Right atrium auricular region (tissue), 2 donors: ENCODE measurements around the gene ZBTB7C. TPM values are rescaled to one million over a fixed set of nuclear protein-coding genes. Genes with fewer than 3 reads are reported as not detected.

Source experiments
- DNase-seq: peaks from one replicate; pipeline ENCODE4 v3.0.0-alpha.2; 2019; ENCODE audit warnings: low spot score
- H3K27ac ChIP-seq, 2 donors: fragments of 200-600 bp; sonication (generic); 1 replicate in 1 of 2; 2 replicates in 1 of 2; pipeline ENCODE4 v1.5.1; 2016 to 2019
- H3K27me3 ChIP-seq, 2 donors: fragments of 200-600 bp; sonication (generic); one replicate each; pipeline versions ENCODE4 v1.5.1 to v1.6.0; 2017 to 2019
- H3K36me3 ChIP-seq: fragments of 200-600 bp; sonication (generic); one replicate; pipeline ENCODE4 v1.5.1; 2016
- H3K4me1 ChIP-seq, 2 donors: fragments of 200-600 bp; sonication (generic); one replicate each; pipeline versions ENCODE4 v1.5.1 to v1.6.0; 2017 to 2019
- H3K4me3 ChIP-seq, 2 donors: fragments of 200-600 bp; sonication (generic); 1 replicate in 1 of 2; 2 replicates in 1 of 2; pipeline ENCODE4 v1.5.1; 2017 to 2019; ENCODE audit warnings: mild to moderate bottlenecking in 1 of 2, moderate library complexity in 1 of 2
- H3K9me3 ChIP-seq, 2 donors: fragments of 200-600 bp; sonication (generic); one replicate each; pipeline ENCODE4 v1.5.1; 2019
- total RNA-seq, 2 donors: library from RNA; depleted of rRNA; stranded (reverse); fragments of >200 nt; gene quantifications; one replicate each; pipeline ENCODE4 v1.1.0, GENCODE V29; 2016
- TF ChIP-seq, protein P1 (sequence below), 2 donors: fragments of 200-600 bp; sonication (generic); IDR thresholded peaks; one replicate each; pipeline ENCODE4 v1.5.1; 2019; ENCODE audit warnings: antibody characterized with exemption in 2 of 2

Gene ZBTB7C
- total RNA-seq, 2 donors from 2014 or later = 1.8 to 7.7 TPM

DNA sequence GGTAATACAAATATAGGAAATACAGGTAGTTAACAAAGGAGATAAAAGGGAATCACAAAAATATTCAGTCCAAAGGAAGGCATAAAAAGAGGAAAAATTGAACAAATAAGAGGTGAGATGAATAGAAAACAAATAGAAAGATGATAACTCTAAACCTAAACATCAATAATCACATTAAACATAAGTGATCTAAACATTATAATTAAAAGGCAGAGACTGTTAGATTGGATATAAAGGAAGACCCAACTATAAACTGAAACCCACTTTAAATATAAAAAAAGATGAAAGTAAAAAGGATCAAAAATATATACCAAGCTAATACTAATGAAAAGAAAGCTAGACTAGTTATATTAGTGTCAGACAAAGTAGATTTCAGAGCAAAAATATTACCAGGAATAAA is 152.3 kb downstream of the ZBTB7C start:
- Histone ChIP-seq H3K9me3 (peaks cover 6 to 15% of the 10 kb centered on the region in 2 donors), H3K27ac (no peak overlapping the region)

DNA sequence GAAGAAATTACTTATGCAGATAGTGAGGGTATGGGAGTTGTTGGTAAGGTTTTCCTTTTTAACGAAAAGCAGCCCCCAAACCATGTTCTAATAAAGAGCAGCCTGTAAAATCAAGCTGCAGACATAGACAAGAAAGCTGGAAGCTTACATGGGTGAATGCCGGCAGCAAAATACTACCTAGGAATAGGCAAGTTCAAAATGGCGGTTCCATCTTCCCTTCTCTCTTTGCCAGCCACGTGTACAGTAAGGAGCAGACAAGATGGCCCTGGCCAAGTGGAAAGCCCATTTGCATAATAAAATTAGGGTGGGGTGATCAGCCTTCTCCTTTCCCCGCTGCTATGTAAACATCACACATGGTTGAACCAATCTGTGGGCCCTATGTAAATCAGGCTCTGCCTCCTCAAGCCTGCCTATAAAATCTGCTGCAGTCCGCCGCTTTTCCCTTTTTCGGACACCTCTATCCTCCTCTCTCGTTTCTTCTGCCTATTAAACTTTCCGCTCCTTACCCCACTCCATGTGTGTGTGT is 155.0 kb downstream of the ZBTB7C start:
- TF ChIP-seq, protein P1, sequence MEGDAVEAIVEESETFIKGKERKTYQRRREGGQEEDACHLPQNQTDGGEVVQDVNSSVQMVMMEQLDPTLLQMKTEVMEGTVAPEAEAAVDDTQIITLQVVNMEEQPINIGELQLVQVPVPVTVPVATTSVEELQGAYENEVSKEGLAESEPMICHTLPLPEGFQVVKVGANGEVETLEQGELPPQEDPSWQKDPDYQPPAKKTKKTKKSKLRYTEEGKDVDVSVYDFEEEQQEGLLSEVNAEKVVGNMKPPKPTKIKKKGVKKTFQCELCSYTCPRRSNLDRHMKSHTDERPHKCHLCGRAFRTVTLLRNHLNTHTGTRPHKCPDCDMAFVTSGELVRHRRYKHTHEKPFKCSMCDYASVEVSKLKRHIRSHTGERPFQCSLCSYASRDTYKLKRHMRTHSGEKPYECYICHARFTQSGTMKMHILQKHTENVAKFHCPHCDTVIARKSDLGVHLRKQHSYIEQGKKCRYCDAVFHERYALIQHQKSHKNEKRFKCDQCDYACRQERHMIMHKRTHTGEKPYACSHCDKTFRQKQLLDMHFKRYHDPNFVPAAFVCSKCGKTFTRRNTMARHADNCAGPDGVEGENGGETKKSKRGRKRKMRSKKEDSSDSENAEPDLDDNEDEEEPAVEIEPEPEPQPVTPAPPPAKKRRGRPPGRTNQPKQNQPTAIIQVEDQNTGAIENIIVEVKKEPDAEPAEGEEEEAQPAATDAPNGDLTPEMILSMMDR (IDR thresholded peaks at IDR 0.05) = no peak
- Histone ChIP-seq H3K9me3 (peaks cover 6 to 15% of the 10 kb centered on the region in 2 donors), H3K4me3 (no peak overlapping the region), H3K27me3 (no peaks in the 10 kb centered on the region), H3K4me1 (no peaks in the 10 kb centered on the region), H3K36me3 (no peaks in the 10 kb centered on the region), H3K27ac (no peak overlapping the region)
- DNase-seq = no peak

More for the DNA sequence above, 152.3 kb downstream of the ZBTB7C start:
- Histone ChIP-seq H3K4me1 (no peaks in the 10 kb centered on the region), H3K27me3 (no peaks in the 10 kb centered on the region), H3K36me3 (no peaks in the 10 kb centered on the region), H3K4me3 (no peak overlapping the region)
- TF ChIP-seq, protein P1 (IDR thresholded peaks at IDR 0.05) = no peak
- DNase-seq = no peak

DNA sequence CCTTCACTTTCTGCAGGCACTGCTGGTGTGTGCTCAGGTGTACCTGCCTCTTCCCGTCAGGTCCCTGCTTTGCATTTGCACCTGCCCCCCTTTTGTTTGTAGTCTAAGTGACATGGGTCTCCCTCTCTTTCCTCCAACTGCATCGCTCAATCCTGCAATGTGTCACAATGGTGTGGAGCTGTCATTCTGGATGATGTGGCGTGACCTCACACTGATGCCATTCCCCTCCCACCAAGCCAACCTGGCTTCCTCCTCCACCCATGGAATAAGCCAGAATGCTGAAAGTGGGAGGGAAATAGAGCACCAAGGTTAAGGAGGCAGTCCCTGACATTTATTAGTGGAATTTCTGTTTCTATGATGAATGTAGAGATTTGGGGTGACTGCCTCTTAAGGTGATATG is 156.7 kb downstream of the ZBTB7C start:
- TF ChIP-seq, protein P1 (IDR thresholded peaks at IDR 0.05) = no peak
- no peaks in the 10 kb centered on the region for H3K4me1 ChIP-seq
- no peak overlapping the region for H3K27ac ChIP-seq
- no peaks in the 10 kb centered on the region for H3K36me3 ChIP-seq
- no peak for DNase-seq
- peaks cover 6 to 15% of the 10 kb centered on the region in 2 donors for H3K9me3 ChIP-seq
- H3K27me3 ChIP-seq = no peaks in the 10 kb centered on the region
- H3K4me3 ChIP-seq = no peak overlapping the region

GRCh38 chr18:48250918-48251317 is 158.3 kb downstream of the ZBTB7C start:
- no peak overlapping the region for H3K27ac ChIP-seq
- H3K4me3 ChIP-seq = no peak overlapping the region
- H3K36me3 ChIP-seq = no peaks in the 10 kb centered on the region
- no peak for DNase-seq
- H3K27me3 ChIP-seq = no peaks in the 10 kb centered on the region
- no peaks in the 10 kb centered on the region for H3K9me3 ChIP-seq
- no peaks in the 10 kb centered on the region for H3K4me1 ChIP-seq
- TF ChIP-seq, protein P1 (IDR thresholded peaks at IDR 0.05) = no peak

GRCh38 chr18:48250362-48250907 is 158.7 kb downstream of the ZBTB7C start:
- Histone ChIP-seq H3K9me3 (no peaks in the 10 kb centered on the region), H3K4me1 (no peaks in the 10 kb centered on the region), H3K4me3 (no peak overlapping the region), H3K36me3 (no peaks in the 10 kb centered on the region), H3K27me3 (no peaks in the 10 kb centered on the region), H3K27ac (no peak overlapping the region)
- DNase-seq = no peak
- TF ChIP-seq, protein P1 (IDR thresholded peaks at IDR 0.05) = no peak

GRCh38 chr18:48249854-48250253 is 159.3 kb downstream of the ZBTB7C start:
- no peak for DNase-seq

More at GRCh38 chr18:48249854-48250253, 159.3 kb downstream of the ZBTB7C start:
- H3K27ac ChIP-seq = no peak overlapping the region
- TF ChIP-seq, protein P1 (IDR thresholded peaks at IDR 0.05) = no peak
- H3K9me3 ChIP-seq = no peaks in the 10 kb centered on the region
- no peaks in the 10 kb centered on the region for H3K36me3 ChIP-seq
- no peaks in the 10 kb centered on the region for H3K27me3 ChIP-seq
- no peaks in the 10 kb centered on the region for H3K4me1 ChIP-seq
- H3K4me3 ChIP-seq = no peak overlapping the region
